Activated CD4-positive, alpha-beta memory T cell treated with anti-CD3 and anti-CD28 coated beads, Interleukin-2, amount 10 ng/mL, durations not matched to agents 7 days and 5 days (primary cell): ENCODE measurements around the gene AURKB. TPM values are rescaled to one million over a fixed set of nuclear protein-coding genes. Genes with fewer than 3 reads are reported as not detected.

ENCODE experiments used
- CTCF ChIA-PET: fragments of 350-600 bp; sonication (Branson Sonifier 250); formaldehyde crosslinking; loops from one replicate; lab custom pipeline; 2021; ENCODE audit warnings: antibody characterized with exemption, inconsistent platforms; lab: Charles Lee
- POLR2A ChIA-PET: fragments of 350-600 bp; sonication (Branson Sonifier 250); formaldehyde crosslinking; loops from one replicate; lab custom pipeline; 2021; ENCODE audit warnings: antibody characterized with exemption; lab: Charles Lee
- DNase-seq: peaks from one replicate; pipeline ENCODE4 v3.0.0-alpha.2; 2020
- H3K27ac Mint-ChIP-seq: one replicate; pipeline ENCODE4 v1.8.0; 2021; ENCODE audit warnings: mild to moderate bottlenecking, mixed read lengths
- H3K27me3 Mint-ChIP-seq: one replicate; pipeline ENCODE4 v1.8.0; 2021; ENCODE audit warnings: mixed read lengths
- H3K36me3 Mint-ChIP-seq: one replicate; pipeline ENCODE4 v1.8.0; 2021; ENCODE audit warnings: low read depth, mixed read lengths
- H3K4me1 Mint-ChIP-seq: one replicate; pipeline ENCODE4 v1.8.0; 2021; ENCODE audit warnings: mixed read lengths
- H3K4me3 Mint-ChIP-seq: one replicate; pipeline ENCODE4 v1.8.0; 2021; ENCODE audit warnings: mild to moderate bottlenecking, mixed read lengths
- H3K9me3 Mint-ChIP-seq: one replicate; pipeline ENCODE4 v1.8.0; 2021; ENCODE audit warnings: mixed read lengths
- total RNA-seq, 2 experiments: library from RNA; stranded (reverse); gene quantifications; one replicate each; pipeline ENCODE4 v1.2.3, GENCODE V29; 2021

AURKB gene
- total RNA-seq, 2 experiments from 2014 or later = 160 to 167 TPM

GRCh38 chr17:8163978-8164814 is 46.2 kb downstream of the AURKB start:
- Mint-ChIP-seq H3K4me3 (peak overlapping the region; percentile 76), H3K4me1 (peaks cover 50% of the 10 kb centered on the region), H3K27me3 (no peaks in the 10 kb centered on the region), H3K9me3 (no peaks in the 10 kb centered on the region), H3K36me3 (peaks cover 26% of the 10 kb centered on the region), H3K27ac (peak overlapping the region; percentile 98)
- CTCF ChIA-PET = interaction anchor here (0.8 to 1.3 kb wide), 6 partner anchors 9 to 70 kb away, joined by 3 to 5 read pairs (median 4); no protein-coding TSS in a partner anchor
- DNase-seq = peak; percentile 85
- POLR2A ChIA-PET = interaction anchor here (0.7 to 16.5 kb wide), 22 partner anchors 10 to 321 kb away, joined by 3 to 653 read pairs (median 6); partner anchors contain the start of genes AURKB, BORCS6, CNTROB and CTC1

- no peak for DNase-seq
- POLR2A ChIA-PET = interaction anchor here (0.7 to 16.5 kb wide), 24 partner anchors 9 to 321 kb away, joined by 3 to 653 read pairs (median 6); partner anchors contain the start of genes BORCS6, CNTROB, CTC1 and HES7
- peak overlapping the region; percentile 76 for H3K4me3 Mint-ChIP-seq
- H3K27me3 Mint-ChIP-seq = no peaks in the 10 kb centered on the region
- H3K9me3 Mint-ChIP-seq = no peaks in the 10 kb centered on the region
- CTCF ChIA-PET = interaction anchor here (0.8 to 1.3 kb wide), 7 partner anchors 10 to 69 kb away, joined by 3 to 5 read pairs (median 3); no protein-coding TSS in a partner anchor
- H3K4me1 Mint-ChIP-seq = peaks cover 57% of the 10 kb centered on the region
- H3K36me3 Mint-ChIP-seq = peaks cover 33% of the 10 kb centered on the region
- H3K27ac Mint-ChIP-seq = peak overlapping the region; percentile 98
Observed at GRCh38 chr17:8162997-8163977, 47.1 kb downstream of the AURKB start.

- DNase-seq = peak; percentile 89
- ChIA-PET CTCF (interaction anchor here (1.3 to 7.0 kb wide), 2 partner anchors 25 to 43 kb away, joined by 3 to 44 read pairs; partner anchors contain the start of gene ALOXE3), POLR2A (interaction anchor here (0.7 to 16.5 kb wide), 11 partner anchors 11 to 133 kb away, joined by 3 to 653 read pairs (median 7); partner anchors contain the start of genes CTC1, PFAS, SLC25A35 and TMEM107)
- H3K27ac Mint-ChIP-seq = peak within 1 kb of the TSS; percentile 98
- H3K36me3 Mint-ChIP-seq = peaks cover 34% of the 10 kb centered on the region
- H3K4me3 Mint-ChIP-seq = peak within 1 kb of the TSS; percentile 81
- no peaks in the 10 kb centered on the region for H3K27me3 Mint-ChIP-seq
- H3K9me3 Mint-ChIP-seq = no peaks in the 10 kb centered on the region
- peaks cover 59% of the 10 kb centered on the region for H3K4me1 Mint-ChIP-seq
Observed at GRCh38 chr17:8162233-8162996, 48.0 kb downstream of the AURKB start, which contains the start of gene VAMP2. VAMP2 (minus strand) TSS chr17:8162948; CDS start chr17:8162879, 69 bp downstream.

- ChIA-PET POLR2A (interaction anchor here (0.6 to 16.5 kb wide), 13 partner anchors 10 to 88 kb away, joined by 3 to 653 read pairs (median 6); partner anchors contain the start of genes CTC1, PFAS and TMEM107), CTCF (interaction anchor here (1.3 to 7.0 kb wide), 3 partner anchors 9 to 42 kb away, joined by 3 to 44 read pairs (median 3); partner anchors contain the start of genes ALOXE3 and PER1)
- Mint-ChIP-seq H3K27ac (peak overlapping the region; percentile 91), H3K4me3 (peak overlapping the region; percentile 81), H3K36me3 (peaks cover 34% of the 10 kb centered on the region), H3K4me1 (peaks cover 59% of the 10 kb centered on the region), H3K27me3 (no peaks in the 10 kb centered on the region), H3K9me3 (no peaks in the 10 kb centered on the region)
- DNase-seq = no peak
Observed at GRCh38 chr17:8161289-8162232, 48.8 kb downstream of the AURKB start.

GRCh38 chr17:8160741-8161221 is 49.6 kb downstream of the AURKB start:
- ChIA-PET POLR2A (interaction anchor here (0.7 to 16.5 kb wide), 10 partner anchors 9 to 89 kb away, joined by 3 to 653 read pairs (median 6); partner anchors contain the start of genes PFAS and TMEM107), CTCF (interaction anchor here (1.5 to 7.0 kb wide), 2 partner anchors 9 to 41 kb away, joined by 3 to 44 read pairs; partner anchors contain the start of genes ALOXE3 and PER1)
- Mint-ChIP-seq H3K36me3 (peaks cover 34% of the 10 kb centered on the region), H3K27me3 (no peaks in the 10 kb centered on the region), H3K4me1 (peaks cover 59% of the 10 kb centered on the region), H3K4me3 (peak overlapping the region; percentile 81), H3K27ac (peak overlapping the region; percentile 91), H3K9me3 (no peaks in the 10 kb centered on the region)
- DNase-seq = no peak

- H3K36me3 Mint-ChIP-seq = peaks cover 34% of the 10 kb centered on the region
- peak overlapping the region; percentile 81 for H3K4me3 Mint-ChIP-seq
- DNase-seq = no peak
- H3K9me3 Mint-ChIP-seq = no peaks in the 10 kb centered on the region
- POLR2A ChIA-PET = interaction anchor here (1.0 to 16.5 kb wide), 4 partner anchors 14 to 21 kb away, joined by 3 to 653 read pairs (median 8); partner anchors contain the start of gene TMEM107
- no peaks in the 10 kb centered on the region for H3K27me3 Mint-ChIP-seq
- peaks cover 59% of the 10 kb centered on the region for H3K4me1 Mint-ChIP-seq
- CTCF ChIA-PET = interaction anchor here (1.5 to 7.0 kb wide), 3 partner anchors 8 to 41 kb away, joined by 3 to 44 read pairs (median 23); partner anchors contain the start of genes ALOXE3 and PER1
- peak overlapping the region; percentile 91 for H3K27ac Mint-ChIP-seq
Observed at GRCh38 chr17:8160224-8160577, 50.2 kb downstream of the AURKB start.

- CTCF ChIA-PET = interaction anchor here (1.5 to 7.0 kb wide), 7 partner anchors 7 to 136 kb away, joined by 3 to 44 read pairs (median 6); partner anchors contain the start of genes ALOXE3, PER1, SLC25A35 and TMEM107
- no peaks in the 10 kb centered on the region for H3K27me3 Mint-ChIP-seq
- DNase-seq = no peak
- peaks cover 34% of the 10 kb centered on the region for H3K36me3 Mint-ChIP-seq
- POLR2A ChIA-PET = interaction anchor here (1.1 to 16.5 kb wide), 5 partner anchors 15 to 85 kb away, joined by 3 to 653 read pairs (median 14); partner anchors contain the start of genes HES7 and TMEM107
- H3K4me1 Mint-ChIP-seq = peaks cover 54% of the 10 kb centered on the region
- H3K27ac Mint-ChIP-seq = peak overlapping the region; percentile 67
- H3K4me3 Mint-ChIP-seq = no peak overlapping the region
- H3K9me3 Mint-ChIP-seq = no peaks in the 10 kb centered on the region
Observed at GRCh38 chr17:8159459-8160223, 50.7 kb downstream of the AURKB start.

- H3K9me3 Mint-ChIP-seq = no peaks in the 10 kb centered on the region
- ChIA-PET CTCF (interaction anchor here (0.8 to 7.0 kb wide), 15 partner anchors 9 to 136 kb away, joined by 3 to 44 read pairs (median 5); partner anchors contain the start of genes ALOXE3, SLC25A35 and TMEM107), POLR2A (interaction anchor here (0.6 to 16.5 kb wide), 8 partner anchors 12 to 90 kb away, joined by 3 to 653 read pairs (median 14); partner anchors contain the start of genes BORCS6, HES7, PFAS and TMEM107)
- H3K4me3 Mint-ChIP-seq = no peak overlapping the region
- H3K27me3 Mint-ChIP-seq = no peaks in the 10 kb centered on the region
- no peak for DNase-seq
- peak overlapping the region; percentile 79 for H3K27ac Mint-ChIP-seq
- H3K36me3 Mint-ChIP-seq = peaks cover 34% of the 10 kb centered on the region
- H3K4me1 Mint-ChIP-seq = peaks cover 47% of the 10 kb centered on the region
Observed at GRCh38 chr17:8159032-8159400, 51.4 kb downstream of the AURKB start.

GRCh38 chr17:8158267-8159031 is 51.9 kb downstream of the AURKB start:
- peak overlapping the region; percentile 32 for H3K4me3 Mint-ChIP-seq
- ChIA-PET CTCF (interaction anchor here (0.8 to 7.0 kb wide), 16 partner anchors 9 to 137 kb away, joined by 3 to 44 read pairs (median 4); partner anchors contain the start of genes ALOXE3, SLC25A35 and TMEM107), POLR2A (interaction anchor here (0.6 to 16.5 kb wide), 8 partner anchors 11 to 91 kb away, joined by 3 to 653 read pairs (median 14); partner anchors contain the start of genes BORCS6, HES7, PFAS and TMEM107)
- peaks cover 44% of the 10 kb centered on the region for H3K4me1 Mint-ChIP-seq
- H3K27me3 Mint-ChIP-seq = no peaks in the 10 kb centered on the region
- H3K9me3 Mint-ChIP-seq = no peaks in the 10 kb centered on the region
- DNase-seq = peak; percentile 89
- H3K36me3 Mint-ChIP-seq = peaks cover 35% of the 10 kb centered on the region
- H3K27ac Mint-ChIP-seq = peak overlapping the region; percentile 79
